BLaER1 treated with 17β-estradiol and CSF1 and Interleukin-3, amounts not matched to agents 10 nM and 100 nM (cell line): ENCODE data around the gene ALDH18A1.

Source experiments
- H3K27ac ChIP-seq, 11 experiments: shearing (Covaris generic); formaldehyde crosslinking; 2 replicates each; pipeline ENCODE4 v1.8.1; 2022
- H3K27me3 ChIP-seq, 11 experiments: shearing (Covaris generic); formaldehyde crosslinking; 2 replicates each; pipeline ENCODE4 v1.8.1; 2022
- H3K36me3 ChIP-seq, 11 experiments: shearing (Covaris generic); formaldehyde crosslinking; 2 replicates each; pipeline ENCODE4 v1.8.1; 2022
- H3K4me1 ChIP-seq, 10 experiments: shearing (Covaris generic); formaldehyde crosslinking; 2 replicates each; pipeline ENCODE4 v1.8.1; 2022
- H3K4me2 ChIP-seq, 11 experiments: shearing (Covaris generic); formaldehyde crosslinking; 2 replicates each; pipeline ENCODE4 v1.8.1; 2022
- H3K4me3 ChIP-seq, 10 experiments: shearing (Covaris generic); formaldehyde crosslinking; 2 replicates each; pipeline ENCODE4 v1.8.1; 2022
- H3K9ac ChIP-seq, 11 experiments: shearing (Covaris generic); formaldehyde crosslinking; 2 replicates each; pipeline ENCODE4 v1.8.1; 2022
- H3K9me3 ChIP-seq, 11 experiments: shearing (Covaris generic); formaldehyde crosslinking; replicated peaks in 1 of 11; 2 replicates each; pipeline ENCODE4 v1.8.1; 2022
- H4K20me1 ChIP-seq, 11 experiments: shearing (Covaris generic); formaldehyde crosslinking; 2 replicates each; pipeline ENCODE4 v1.8.1; 2022
- Cebpa-rat ChIP-seq, 11 experiments: shearing (Covaris generic); IDR thresholded peaks; 2 replicates each; pipeline ENCODE4 v1.8.1; 2022

ALDH18A1 gene

DNA sequence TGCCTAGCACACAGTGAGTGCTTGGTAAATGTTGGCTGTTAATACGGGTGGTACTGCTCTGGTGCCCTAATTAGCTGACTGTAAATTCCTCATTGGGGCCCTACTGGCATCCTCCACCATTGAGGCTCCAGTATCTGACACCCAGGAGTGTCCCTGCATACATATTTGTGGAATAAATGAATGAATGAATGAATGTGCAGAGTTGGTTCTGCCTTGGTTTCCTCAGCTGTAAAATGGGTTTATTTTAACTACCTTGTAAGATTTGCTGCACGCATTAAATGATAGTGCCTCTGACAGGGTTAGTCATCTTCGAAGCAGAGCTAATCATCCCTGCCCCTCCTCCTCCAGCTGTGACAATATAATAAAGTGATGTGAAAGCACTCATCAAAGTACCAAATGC, 45.8 kb downstream of the ALDH18A1 start:
- no peaks in the 10 kb centered on the region for H3K9me3 ChIP-seq

DNA sequence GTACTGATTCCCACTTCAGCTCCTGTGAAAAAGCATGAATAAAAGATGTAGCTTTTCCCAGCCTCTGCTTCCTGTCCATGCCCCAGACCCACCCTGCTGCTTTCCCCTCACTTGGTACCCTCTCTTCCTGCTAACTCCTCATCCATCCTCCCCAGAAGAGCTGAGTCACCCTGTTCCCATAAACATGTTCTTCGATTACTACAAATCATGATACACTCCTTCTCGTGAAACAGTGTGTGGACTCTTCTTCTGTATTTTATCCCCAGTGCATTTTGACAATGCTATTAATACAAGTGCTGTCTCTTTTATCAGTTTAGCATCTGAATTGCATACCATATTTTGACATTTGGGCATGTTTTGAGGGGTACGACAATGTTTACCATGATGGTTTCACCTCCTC, 49.6 kb downstream of the ALDH18A1 start:
- no peak for TF ChIP-seq Cebpa-rat (IDR thresholded peaks at IDR 0.05)
- Histone ChIP-seq H3K27ac (no peak overlapping the region), H3K4me3 (no peak overlapping the region), H3K9me3 (no peaks in the 10 kb centered on the region), H3K4me1 (peaks cover 0 to 6% (median 0%) of the 10 kb centered on the region in 10 experiments; a peak in 3 of 20 replicates), H4K20me1 (peaks cover 0 to 5% (median 0%) of the 10 kb centered on the region in 11 experiments; a peak in 5 of 22 replicates), H3K4me2 (no peak overlapping the region), H3K36me3 (peaks cover 64 to 82% (median 75%) of the 10 kb centered on the region in 11 experiments), H3K27me3 (no peaks in the 10 kb centered on the region), H3K9ac (no peak overlapping the region)

More for the DNA sequence above, 45.8 kb downstream of the ALDH18A1 start:
- H3K36me3 ChIP-seq, result peaks cover 95 to 100% (median 100%) of the 10 kb centered on the region in 11 experiments
- H3K27me3 ChIP-seq, result no peaks in the 10 kb centered on the region
- H3K4me2 ChIP-seq, result no peak overlapping the region
- H3K4me3 ChIP-seq, result no peak overlapping the region
- no peak overlapping the region for H3K9ac ChIP-seq
- no peak for TF ChIP-seq Cebpa-rat (IDR thresholded peaks at IDR 0.05)
- no peak overlapping the region for H3K27ac ChIP-seq
- no peaks in the 10 kb centered on the region for H3K4me1 ChIP-seq
- peaks cover 0 to 3% (median 0%) of the 10 kb centered on the region in 11 experiments; a peak in 5 of 22 replicates for H4K20me1 ChIP-seq

DNA sequence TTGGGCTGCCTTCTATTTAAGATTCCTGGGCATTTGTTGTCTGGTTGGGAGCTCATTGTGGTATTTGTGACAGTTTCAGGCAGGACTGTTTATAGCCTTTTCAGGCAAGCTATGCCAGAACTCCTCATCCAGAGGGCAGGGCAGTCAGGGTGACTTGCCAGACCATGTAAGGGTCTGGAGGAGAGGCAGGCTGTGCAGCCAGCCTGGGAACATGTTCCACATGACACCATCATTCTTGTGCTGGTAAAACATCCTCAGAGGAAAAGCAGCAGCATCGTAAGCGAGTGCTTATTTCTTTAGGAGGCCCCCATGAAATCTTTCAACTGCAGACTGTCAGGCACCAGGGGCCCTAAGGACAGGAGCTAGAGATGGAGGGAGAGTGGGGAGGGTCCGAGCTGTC, 51.3 kb downstream of the ALDH18A1 start:
- H3K27ac ChIP-seq, result no peak overlapping the region
- no peak overlapping the region for H3K4me2 ChIP-seq
- H3K9me3 ChIP-seq, result no peaks in the 10 kb centered on the region
- no peak for TF ChIP-seq Cebpa-rat (IDR thresholded peaks at IDR 0.05)
- H3K36me3 ChIP-seq, result peaks cover 47 to 65% (median 58%) of the 10 kb centered on the region in 11 experiments
- peaks cover 0 to 5% (median 0%) of the 10 kb centered on the region in 11 experiments; a peak in 5 of 22 replicates for H4K20me1 ChIP-seq
- no peak overlapping the region for H3K9ac ChIP-seq
- no peak overlapping the region for H3K4me3 ChIP-seq
- H3K27me3 ChIP-seq, result no peaks in the 10 kb centered on the region
- H3K4me1 ChIP-seq, result peaks cover 0 to 6% (median 0%) of the 10 kb centered on the region in 10 experiments; a peak in 3 of 20 replicates

DNA sequence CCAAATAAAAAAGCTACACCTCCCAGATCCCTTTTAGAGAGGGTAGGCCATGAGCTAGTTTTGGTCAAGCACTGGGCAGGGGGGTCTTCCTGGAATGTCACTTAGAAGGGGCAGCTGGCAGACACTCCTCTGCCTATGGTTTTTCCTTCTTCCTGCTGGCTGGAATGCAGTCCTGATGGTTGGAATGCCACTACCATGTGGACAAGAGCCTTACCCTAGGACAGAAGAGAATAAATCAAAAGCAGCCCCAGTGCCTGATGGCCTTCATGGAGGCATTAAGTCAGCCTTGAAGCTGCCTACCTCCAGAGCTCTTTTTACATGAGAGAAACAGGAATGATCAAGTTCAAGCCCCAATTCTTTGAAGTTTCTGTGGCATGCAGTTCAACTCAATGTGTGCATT, 51.9 kb downstream of the ALDH18A1 start:
- Histone ChIP-seq H3K27me3 (no peaks in the 10 kb centered on the region), H3K36me3 (peaks cover 41 to 59% (median 52%) of the 10 kb centered on the region in 11 experiments), H4K20me1 (peaks cover 0 to 5% (median 0%) of the 10 kb centered on the region in 11 experiments; a peak in 5 of 22 replicates), H3K4me1 (peaks cover 0 to 6% (median 0%) of the 10 kb centered on the region in 10 experiments; a peak in 3 of 20 replicates), H3K4me3 (no peak overlapping the region), H3K4me2 (no peak overlapping the region), H3K9me3 (no peaks in the 10 kb centered on the region), H3K27ac (no peak overlapping the region), H3K9ac (no peak overlapping the region)
- TF ChIP-seq Cebpa-rat (IDR thresholded peaks at IDR 0.05), result no peak

DNA sequence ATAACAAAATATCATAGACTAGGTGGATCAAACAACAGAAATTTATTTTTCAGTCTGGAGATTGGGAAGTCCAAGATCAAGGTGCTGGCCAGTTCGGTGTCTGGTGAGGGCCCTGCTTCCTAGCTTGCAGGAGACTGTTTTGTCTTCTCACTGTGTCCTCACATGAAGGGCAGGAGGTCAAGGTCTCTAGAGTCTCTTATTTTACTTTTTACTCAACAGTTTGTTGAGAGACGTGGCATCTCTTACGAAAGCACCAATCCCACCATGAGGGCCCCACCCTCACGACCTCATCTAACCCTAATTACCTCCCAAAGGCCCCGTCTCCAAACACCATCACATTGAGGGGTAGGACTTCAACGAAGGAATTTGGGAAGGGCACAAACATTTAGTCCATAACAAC, 54.1 kb downstream of the ALDH18A1 start:
- peaks cover 0 to 5% (median 0%) of the 10 kb centered on the region in 11 experiments; a peak in 5 of 22 replicates for H4K20me1 ChIP-seq
- no peaks in the 10 kb centered on the region for H3K27me3 ChIP-seq
- H3K4me3 ChIP-seq, result no peak overlapping the region
- peaks cover 20 to 37% (median 30%) of the 10 kb centered on the region in 11 experiments for H3K36me3 ChIP-seq
- no peak overlapping the region for H3K4me2 ChIP-seq
- TF ChIP-seq Cebpa-rat (IDR thresholded peaks at IDR 0.05), result no peak
- H3K9me3 ChIP-seq, result no peaks in the 10 kb centered on the region
- peaks cover 0 to 6% (median 0%) of the 10 kb centered on the region in 10 experiments; a peak in 3 of 20 replicates for H3K4me1 ChIP-seq
- no peak overlapping the region for H3K27ac ChIP-seq
- no peak overlapping the region for H3K9ac ChIP-seq

DNA sequence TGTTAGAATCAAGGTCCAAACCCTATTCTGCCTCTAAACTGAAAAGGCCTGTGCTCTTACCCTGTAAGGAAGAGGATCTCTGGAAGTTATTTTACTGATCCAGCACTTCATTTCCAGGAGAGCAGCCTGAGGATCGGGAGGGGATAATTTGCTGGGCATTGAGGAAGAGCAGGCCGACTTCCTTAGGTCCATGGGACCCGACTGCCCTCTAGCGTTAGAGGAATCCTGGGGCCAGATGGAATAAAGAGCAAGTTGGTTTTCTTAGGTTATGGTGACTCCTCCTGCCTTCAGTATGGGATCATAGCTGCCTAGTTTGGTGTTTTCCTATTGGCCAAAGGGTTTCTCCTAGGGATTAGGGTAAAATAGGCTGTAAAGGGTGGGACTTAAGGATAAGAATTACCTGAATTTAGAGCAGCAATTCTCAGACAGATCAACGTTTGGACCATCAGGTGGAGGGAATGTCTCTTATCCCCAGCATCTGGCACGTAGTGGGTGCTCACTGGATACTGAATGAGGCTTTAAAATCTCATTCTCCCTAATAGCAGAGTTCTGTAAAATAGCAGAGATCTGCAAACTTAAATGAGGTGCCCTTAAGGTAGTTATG, 55.3 kb downstream of the ALDH18A1 start:
- H3K9ac ChIP-seq, result no peak overlapping the region
- H3K4me3 ChIP-seq, result no peak overlapping the region
- no peak overlapping the region for H3K4me2 ChIP-seq
- no peak overlapping the region for H3K27ac ChIP-seq
- H3K4me1 ChIP-seq, result peaks cover 0 to 6% (median 0%) of the 10 kb centered on the region in 10 experiments; a peak in 3 of 20 replicates
- peaks cover 10 to 25% (median 18%) of the 10 kb centered on the region in 11 experiments for H3K36me3 ChIP-seq
- H3K9me3 ChIP-seq, result peaks cover 0 to 8% (median 7%) of the 10 kb centered on the region in 11 experiments; a peak in 9 of 22 replicates
- no peak for TF ChIP-seq Cebpa-rat (IDR thresholded peaks at IDR 0.05)
- H4K20me1 ChIP-seq, result peaks cover 0 to 5% (median 0%) of the 10 kb centered on the region in 11 experiments; a peak in 3 of 22 replicates
- H3K27me3 ChIP-seq, result no peaks in the 10 kb centered on the region

DNA sequence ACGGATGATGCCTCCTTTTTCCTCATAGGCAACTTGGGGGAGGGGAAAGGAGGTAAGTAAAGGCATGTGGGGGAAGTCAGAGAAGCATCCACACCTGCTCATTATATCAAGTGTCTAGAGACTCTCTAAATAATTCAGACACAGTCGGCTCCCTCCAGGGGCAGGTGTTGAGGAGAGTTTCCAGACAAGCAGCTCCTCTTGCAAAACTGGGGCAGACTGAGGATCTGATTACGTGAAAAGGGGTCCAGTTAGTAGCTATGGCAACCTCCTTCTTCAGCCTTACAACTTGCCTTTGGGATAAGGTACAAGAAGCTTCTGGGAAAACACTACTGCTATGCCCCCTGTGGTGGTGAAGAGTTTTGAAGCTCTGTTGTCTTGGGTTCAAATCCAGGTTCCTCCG, 56.4 kb downstream of the ALDH18A1 start:
- TF ChIP-seq Cebpa-rat (IDR thresholded peaks at IDR 0.05), result no peak
- Histone ChIP-seq H3K27me3 (no peaks in the 10 kb centered on the region), H3K27ac (no peak overlapping the region), H3K4me1 (peaks cover 0 to 6% (median 0%) of the 10 kb centered on the region in 10 experiments; a peak in 3 of 20 replicates), H3K4me3 (no peak overlapping the region), H4K20me1 (peaks cover 0 to 2% (median 0%) of the 10 kb centered on the region in 11 experiments; a peak in 1 of 22 replicates), H3K36me3 (peaks cover 0 to 15% (median 8%) of the 10 kb centered on the region in 11 experiments; a peak in 19 of 22 replicates), H3K9me3 (peaks cover 0 to 17% (median 8%) of the 10 kb centered on the region in 11 experiments; a peak in 10 of 22 replicates), H3K4me2 (no peak overlapping the region), H3K9ac (no peak overlapping the region)

DNA sequence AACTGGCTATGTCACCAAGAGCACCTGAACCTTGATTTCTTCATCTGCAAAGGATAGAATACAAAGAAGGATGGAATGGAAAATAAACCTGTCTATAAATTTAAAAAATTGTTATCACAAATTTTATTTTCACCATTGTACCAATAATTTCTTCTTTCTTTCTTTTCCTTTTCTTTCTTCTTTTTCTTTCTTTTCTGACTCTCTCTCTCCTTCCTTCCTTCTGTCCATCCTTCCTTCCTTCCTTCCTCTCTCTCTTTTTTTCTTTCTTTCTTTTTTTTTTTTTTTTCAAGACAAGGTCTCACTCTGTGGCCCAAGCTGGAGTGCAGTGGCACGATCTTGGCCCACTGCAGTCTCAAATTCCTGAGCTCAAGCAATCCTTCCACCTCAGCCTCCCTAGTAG, 58.7 kb downstream of the ALDH18A1 start:
- Histone ChIP-seq H3K9ac (no peak overlapping the region), H3K27me3 (no peaks in the 10 kb centered on the region), H3K4me1 (no peaks in the 10 kb centered on the region), H4K20me1 (no peaks in the 10 kb centered on the region), H3K36me3 (no peaks in the 10 kb centered on the region), H3K4me2 (no peak overlapping the region), H3K4me3 (no peak overlapping the region), H3K9me3 (peaks cover 0 to 19% (median 8%) of the 10 kb centered on the region in 11 experiments; a peak in 10 of 22 replicates), H3K27ac (no peak overlapping the region)
- TF ChIP-seq Cebpa-rat (IDR thresholded peaks at IDR 0.05), result no peak

DNA sequence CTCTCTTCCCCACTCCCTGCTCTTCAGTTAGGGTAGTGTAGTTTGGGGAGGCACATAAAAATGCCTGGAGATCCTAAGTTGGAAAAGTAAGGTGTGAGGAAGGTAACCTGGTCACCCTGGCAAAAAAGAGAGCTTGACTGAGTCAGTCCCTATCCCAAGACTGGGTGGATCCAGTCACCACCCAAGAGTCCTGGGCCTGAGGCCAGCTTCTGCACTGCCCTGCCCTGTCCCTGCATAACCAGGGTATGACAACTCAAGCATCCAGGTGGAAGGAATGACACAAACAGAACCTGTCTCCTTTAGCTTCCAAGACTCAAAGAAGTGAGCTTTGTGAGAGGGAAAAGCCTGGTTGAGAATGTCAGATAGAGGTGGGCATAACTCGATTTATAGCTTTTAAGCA, 68.5 kb downstream of the ALDH18A1 start:
- no peak overlapping the region for H3K27ac ChIP-seq
- no peak overlapping the region for H3K4me2 ChIP-seq
- peaks cover 0 to 8% (median 5%) of the 10 kb centered on the region in 10 experiments; a peak in 8 of 20 replicates for H3K4me1 ChIP-seq
- H3K36me3 ChIP-seq, result no peaks in the 10 kb centered on the region
- no peaks in the 10 kb centered on the region for H4K20me1 ChIP-seq
- TF ChIP-seq Cebpa-rat (IDR thresholded peaks at IDR 0.05), result no peak
- no peaks in the 10 kb centered on the region for H3K27me3 ChIP-seq
- no peak overlapping the region for H3K4me3 ChIP-seq
- H3K9me3 ChIP-seq, result no peaks in the 10 kb centered on the region
- H3K9ac ChIP-seq, result no peak overlapping the region
